ENCODE results near the gene C11orf86.

- TF ChIP-seq, protein P1, sequence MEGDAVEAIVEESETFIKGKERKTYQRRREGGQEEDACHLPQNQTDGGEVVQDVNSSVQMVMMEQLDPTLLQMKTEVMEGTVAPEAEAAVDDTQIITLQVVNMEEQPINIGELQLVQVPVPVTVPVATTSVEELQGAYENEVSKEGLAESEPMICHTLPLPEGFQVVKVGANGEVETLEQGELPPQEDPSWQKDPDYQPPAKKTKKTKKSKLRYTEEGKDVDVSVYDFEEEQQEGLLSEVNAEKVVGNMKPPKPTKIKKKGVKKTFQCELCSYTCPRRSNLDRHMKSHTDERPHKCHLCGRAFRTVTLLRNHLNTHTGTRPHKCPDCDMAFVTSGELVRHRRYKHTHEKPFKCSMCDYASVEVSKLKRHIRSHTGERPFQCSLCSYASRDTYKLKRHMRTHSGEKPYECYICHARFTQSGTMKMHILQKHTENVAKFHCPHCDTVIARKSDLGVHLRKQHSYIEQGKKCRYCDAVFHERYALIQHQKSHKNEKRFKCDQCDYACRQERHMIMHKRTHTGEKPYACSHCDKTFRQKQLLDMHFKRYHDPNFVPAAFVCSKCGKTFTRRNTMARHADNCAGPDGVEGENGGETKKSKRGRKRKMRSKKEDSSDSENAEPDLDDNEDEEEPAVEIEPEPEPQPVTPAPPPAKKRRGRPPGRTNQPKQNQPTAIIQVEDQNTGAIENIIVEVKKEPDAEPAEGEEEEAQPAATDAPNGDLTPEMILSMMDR (conservative IDR thresholded peaks at IDR 0.05; ENCODE audit: low read depth, low read length) = no peak
- TF ChIP-seq EZH2 (IDR thresholded peaks at IDR 0.05; ENCODE audit: borderline replicate concordance, low read depth, low read length, poor library complexity, severe bottlenecking) = no peak
These were observed 36.4 kb upstream of the C11orf86 start for GRCh38 chr11:66938582-66939135.
